ENCODE data around the gene EXD1. TPM values are rescaled to one million over a fixed set of nuclear protein-coding genes. Genes with fewer than 3 reads are reported as not detected.

EXD1 gene
- total RNA-seq, 4 donors from 2014 or later = not detected

GRCh38 chr15:41259546-41260189 lies 29.1 kb upstream of the EXD1 start:
- intact Hi-C loops (cut with DNase I; ENCODE audit: low total_unique reads) = no loop called here
- in situ Hi-C loops (cut with MboI; ENCODE audit: low pct_ligation_motif_present in 1 of 4, low pct_unique_long_range_greater_than_20kb in 1 of 4, low sequenced_read_pairs in 3 of 4) = no loop called here
- DNase-seq = peak; percentile 68
- no peaks in the 10 kb centered on the region for H3K9me3 ChIP-seq
- H3K36me3 ChIP-seq = peaks cover 0 to 21% (median 10%) of the 10 kb centered on the region in 4 donors
- H3K4me1 ChIP-seq = peaks cover 0 to 36% (median 17%) of the 10 kb centered on the region in 4 donors
- no peak for TF ChIP-seq POLR2A (IDR thresholded peaks at IDR 0.05)
- peak in 1 of 3 donors; percentile 41 for TF ChIP-seq POLR2AphosphoS5 (IDR thresholded peaks at IDR 0.05)
- 64 to 68% methylated on average over 7 to 12 of the region's 12 CpGs for WGBS, 2 donors (ENCODE audit: low coverage in 1 of 2)
- H3K27me3 ChIP-seq = no peaks in the 10 kb centered on the region
- peak overlapping the region; percentile 66 to 80 (median 76) for H3K27ac ChIP-seq
- no peak overlapping the region for H3K4me3 ChIP-seq

- intact Hi-C loops (cut with DNase I; ENCODE audit: low total_unique reads) = no loop called here
- in situ Hi-C loops (cut with MboI; ENCODE audit: low pct_ligation_motif_present in 1 of 4, low pct_unique_long_range_greater_than_20kb in 1 of 4, low sequenced_read_pairs in 3 of 4) = no loop called here
- peak overlapping the region; percentile 66 to 80 (median 76) for H3K27ac ChIP-seq
- no peak overlapping the region for H3K4me3 ChIP-seq
- TF ChIP-seq POLR2AphosphoS5 (IDR thresholded peaks at IDR 0.05) = peak; percentile 11 to 67 (median 54)
- no peak for TF ChIP-seq EP300 (IDR thresholded peaks at IDR 0.05; ENCODE audit: low read depth)
- no peak for TF ChIP-seq CTCF (IDR thresholded peaks at IDR 0.05)
- TF ChIP-seq POLR2A (IDR thresholded peaks at IDR 0.05) = peak; percentile 21
- peaks cover 0 to 18% (median 6%) of the 10 kb centered on the region in 4 donors for H3K36me3 ChIP-seq
- H3K4me1 ChIP-seq = peaks cover 0 to 36% (median 17%) of the 10 kb centered on the region in 4 donors
- 28 to 40% methylated on average over 1 to 3 of the region's 3 CpGs for WGBS, 2 donors (ENCODE audit: low coverage in 1 of 2)
- H3K27me3 ChIP-seq = no peaks in the 10 kb centered on the region
- no peaks in the 10 kb centered on the region for H3K9me3 ChIP-seq
- peak; percentile 43 for DNase-seq
Measured at GRCh38 chr15:41258750-41259471, 28.4 kb upstream of the EXD1 start.

- in situ Hi-C loops (cut with MboI; ENCODE audit: low pct_ligation_motif_present in 1 of 4, low pct_unique_long_range_greater_than_20kb in 1 of 4, low sequenced_read_pairs in 3 of 4) = no loop called here
- no peak overlapping the region for H3K4me3 ChIP-seq
- peaks cover 0 to 36% (median 17%) of the 10 kb centered on the region in 4 donors for H3K4me1 ChIP-seq
- peak overlapping the region in 2 of 4 donors; percentile 31 to 39 for H3K27ac ChIP-seq
- intact Hi-C loops (cut with DNase I; ENCODE audit: low total_unique reads) = no loop called here
- H3K9me3 ChIP-seq = no peaks in the 10 kb centered on the region
- 75 to 100% methylated on average over 1 to 5 of the region's 5 CpGs for WGBS, 2 donors (ENCODE audit: low coverage in 1 of 2)
- no peak for DNase-seq
- H3K27me3 ChIP-seq = no peaks in the 10 kb centered on the region
- H3K36me3 ChIP-seq = peaks cover 0 to 6% (median 0%) of the 10 kb centered on the region in 4 donors
- TF ChIP-seq POLR2AphosphoS5 (IDR thresholded peaks at IDR 0.05) (no peak), POLR2A (IDR thresholded peaks at IDR 0.05) (no peak), EP300 (IDR thresholded peaks at IDR 0.05; ENCODE audit: low read depth) (no peak), CTCF (IDR thresholded peaks at IDR 0.05) (no peak)
Measured at GRCh38 chr15:41256577-41257038, 26.1 kb upstream of the EXD1 start.

- WGBS, 2 donors (ENCODE audit: low coverage in 1 of 2) = 95 to 98% methylated on average over 3 of the region's 3 CpGs
- DNase-seq = no peak
- Histone ChIP-seq H3K36me3 (peaks cover 0 to 6% (median 0%) of the 10 kb centered on the region in 4 donors), H3K4me1 (peaks cover 0 to 39% (median 17%) of the 10 kb centered on the region in 4 donors), H3K4me3 (no peak overlapping the region), H3K27me3 (no peaks in the 10 kb centered on the region), H3K27ac (peak overlapping the region in 2 of 4 donors; percentile 31 to 39), H3K9me3 (no peaks in the 10 kb centered on the region)
- intact Hi-C loops (cut with DNase I; ENCODE audit: low total_unique reads) = no loop called here
- in situ Hi-C loops (cut with MboI; ENCODE audit: low pct_ligation_motif_present in 1 of 4, low pct_unique_long_range_greater_than_20kb in 1 of 4, low sequenced_read_pairs in 3 of 4) = no loop called here
- no peak for TF ChIP-seq CTCF (IDR thresholded peaks at IDR 0.05)
- TF ChIP-seq POLR2A (IDR thresholded peaks at IDR 0.05) = no peak
- no peak for TF ChIP-seq EP300 (IDR thresholded peaks at IDR 0.05; ENCODE audit: low read depth)
- no peak for TF ChIP-seq POLR2AphosphoS5 (IDR thresholded peaks at IDR 0.05)
Measured at GRCh38 chr15:41256103-41256502, 25.5 kb upstream of the EXD1 start.

Measured in transverse colon (tissue), 4 donors.